Measurements from ENCODE around the gene HYAL3.
"Not testable (repeated sequence)": the region's sequence is repeated elsewhere in the genome, so short reads cannot be mapped to it uniquely, and the experiment has no call there.

The HYAL3 gene

DNA sequence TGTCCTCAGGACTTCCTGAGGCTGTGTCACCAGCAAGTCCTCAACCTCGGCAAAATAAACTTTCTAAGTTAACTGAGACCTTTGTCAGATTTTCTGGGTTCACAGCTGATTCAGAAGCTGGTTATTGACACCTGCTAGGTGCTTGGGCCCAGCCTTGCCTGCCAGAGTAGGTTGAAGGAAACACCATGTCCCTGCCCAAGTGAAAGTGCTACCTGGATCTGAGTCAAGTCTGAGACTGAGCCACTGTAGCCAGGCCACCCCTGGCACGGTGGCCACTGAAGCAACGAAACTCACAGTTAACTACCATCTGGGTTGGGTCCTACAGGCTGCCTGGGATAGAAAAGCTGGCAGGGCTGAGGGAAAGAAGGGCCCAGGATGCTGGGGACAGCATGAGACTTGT, 15.1 kb upstream of the HYAL3 start:
- TF ChIP-seq GATA1 (IDR thresholded peaks at IDR 0.05; ENCODE audit: low read depth, low read length), result no peak
- DNase-seq, result no peak

DNA sequence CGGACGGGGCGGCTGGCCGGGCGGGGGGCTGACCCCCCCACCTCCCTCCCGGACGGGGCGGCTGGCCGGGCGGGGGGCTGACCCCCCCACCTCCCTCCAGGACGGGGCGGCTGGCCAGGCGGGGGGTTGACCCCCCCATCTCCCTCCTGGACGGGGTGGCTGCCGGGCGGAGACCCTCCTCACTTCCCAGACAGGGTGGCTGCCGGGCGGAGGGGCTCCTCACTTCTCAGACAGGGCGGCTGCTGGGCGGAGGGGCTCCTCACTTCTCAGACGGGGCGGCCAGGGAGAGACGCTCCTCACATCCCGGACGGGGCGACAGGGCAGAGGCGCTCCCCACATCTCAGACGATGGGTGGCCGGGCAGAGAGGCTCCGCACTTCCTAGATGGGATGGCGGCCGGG, 12.8 kb upstream of the HYAL3 start:
- DNase-seq, result not testable (repeated sequence)

DNA sequence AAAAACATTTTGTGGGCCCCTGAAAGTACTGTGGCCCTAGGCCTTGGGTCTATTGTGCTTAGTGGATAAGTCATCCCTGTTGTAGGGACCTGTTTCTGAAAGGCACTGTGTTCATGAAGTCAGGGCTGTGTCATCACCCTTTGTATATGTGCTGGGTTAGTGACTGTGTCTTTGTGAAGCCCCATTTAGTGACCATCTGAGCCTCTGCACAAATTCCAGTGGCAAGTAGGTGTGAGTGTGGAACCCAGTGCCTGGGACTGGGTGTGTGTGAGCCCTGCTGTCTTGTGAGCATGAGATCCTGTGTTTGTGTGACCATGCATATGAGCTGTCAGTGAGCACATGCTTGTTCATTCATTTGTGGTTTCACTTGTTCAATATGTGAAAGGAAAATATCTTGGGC, 5.4 kb upstream of the HYAL3 start:
- no peak for DNase-seq
- no peak for TF ChIP-seq GATA1 (IDR thresholded peaks at IDR 0.05; ENCODE audit: low read depth, low read length)

DNA sequence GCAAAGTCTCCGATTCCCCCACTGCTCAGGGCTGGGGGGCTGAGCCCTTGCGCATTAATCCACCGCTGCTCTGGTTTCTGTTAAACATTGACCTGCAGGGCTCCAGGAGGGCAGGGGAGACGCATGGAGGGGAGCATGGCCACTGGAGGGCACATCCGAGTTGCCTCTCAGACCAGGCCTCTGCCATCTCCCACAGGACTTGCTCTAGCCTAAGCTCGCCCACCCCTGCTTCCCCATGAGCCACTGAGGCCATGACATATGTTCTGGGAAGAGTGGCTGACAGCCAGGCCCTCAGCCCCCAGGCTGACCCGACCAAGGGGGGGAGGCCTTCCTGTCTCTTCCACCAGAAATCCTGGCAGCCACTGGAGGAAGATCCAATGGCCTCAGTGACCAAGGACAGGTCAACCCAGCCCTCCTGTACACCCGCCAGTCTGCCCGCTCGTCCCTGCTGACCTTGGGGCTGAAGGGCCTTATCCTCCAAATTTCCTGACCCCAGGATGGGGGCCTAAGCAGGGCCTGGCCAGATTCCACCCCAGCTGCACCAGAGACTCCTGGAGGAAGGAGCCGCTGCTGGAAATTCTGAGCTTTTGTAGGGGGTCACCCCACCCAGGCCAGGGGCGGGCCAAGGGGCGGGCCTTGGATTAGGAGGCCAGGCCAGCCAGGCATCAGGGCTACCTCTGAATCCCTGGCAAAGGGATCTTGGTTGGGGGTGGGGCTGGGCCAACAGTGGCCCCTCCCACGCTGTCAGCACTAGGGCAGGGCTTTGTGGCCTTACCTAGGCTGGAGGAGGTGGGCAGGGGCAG, 4.0 kb upstream of the HYAL3 start, which contains the start of gene HYAL1:
Gene HYAL1 (minus strand): TSS at position 562 of the 803 bp plus-strand sequence. CDS start 618 bp downstream, outside the sequence.
- DNase-seq, result peak in 1 of 2 experiments; percentile 44

DNA sequence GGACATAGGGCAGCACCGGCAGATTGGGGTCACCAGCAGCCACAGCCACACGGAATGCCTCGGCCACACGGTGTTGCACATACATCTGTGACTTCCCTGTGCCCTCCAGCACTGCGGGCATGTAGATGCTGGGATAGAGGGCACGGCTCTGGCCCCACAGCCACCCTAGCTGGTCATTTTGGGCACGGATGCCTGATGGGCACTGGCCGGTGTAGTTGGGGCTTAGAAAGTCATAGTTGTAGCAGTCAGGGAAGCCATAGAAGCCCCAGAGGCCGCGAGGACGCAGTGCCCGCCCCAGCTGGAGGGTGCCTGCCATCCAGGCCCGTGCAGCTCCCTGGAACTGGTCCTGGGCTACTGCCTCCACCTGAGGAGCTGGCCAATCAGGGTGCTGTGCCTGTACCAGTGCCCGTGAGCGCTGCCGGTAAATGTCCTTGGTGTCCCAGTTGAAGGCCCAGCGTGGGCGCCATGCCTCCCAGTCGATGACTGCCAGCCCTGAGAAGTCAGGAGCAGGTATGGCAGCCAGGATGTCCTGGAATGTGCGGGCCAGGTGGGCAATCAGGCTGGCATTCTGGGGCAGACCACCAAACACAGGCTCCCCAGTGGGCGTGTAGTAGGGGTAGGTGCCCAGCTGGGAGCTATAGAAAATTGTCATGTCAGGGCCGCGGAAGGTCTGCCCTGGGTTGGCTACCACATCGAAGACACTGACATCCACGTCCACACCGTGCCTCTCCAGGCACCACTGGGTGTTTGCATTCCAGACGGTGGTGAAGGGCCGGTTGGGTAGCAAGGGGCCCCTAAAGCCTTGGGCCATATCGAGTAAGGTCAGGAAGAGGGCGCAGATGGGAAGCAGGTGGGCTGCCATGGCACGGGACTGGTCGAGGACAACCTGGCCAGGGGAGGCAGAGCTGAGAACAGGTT, 3.1 kb upstream of the HYAL3 start:
- no peak for TF ChIP-seq POLR2A (IDR thresholded peaks at IDR 0.05; ENCODE audit: low read length)
- TF ChIP-seq GATA1 (IDR thresholded peaks at IDR 0.05; ENCODE audit: low read depth, low read length), result no peak
- DNase-seq, result no peak

More for the DNA sequence above, 4.0 kb upstream of the HYAL3 start, which contains the start of gene HYAL1:
- no peak for TF ChIP-seq POLR2A (IDR thresholded peaks at IDR 0.05; ENCODE audit: low read length)
- no peak for TF ChIP-seq GATA1 (IDR thresholded peaks at IDR 0.05; ENCODE audit: low read depth, low read length)

DNA sequence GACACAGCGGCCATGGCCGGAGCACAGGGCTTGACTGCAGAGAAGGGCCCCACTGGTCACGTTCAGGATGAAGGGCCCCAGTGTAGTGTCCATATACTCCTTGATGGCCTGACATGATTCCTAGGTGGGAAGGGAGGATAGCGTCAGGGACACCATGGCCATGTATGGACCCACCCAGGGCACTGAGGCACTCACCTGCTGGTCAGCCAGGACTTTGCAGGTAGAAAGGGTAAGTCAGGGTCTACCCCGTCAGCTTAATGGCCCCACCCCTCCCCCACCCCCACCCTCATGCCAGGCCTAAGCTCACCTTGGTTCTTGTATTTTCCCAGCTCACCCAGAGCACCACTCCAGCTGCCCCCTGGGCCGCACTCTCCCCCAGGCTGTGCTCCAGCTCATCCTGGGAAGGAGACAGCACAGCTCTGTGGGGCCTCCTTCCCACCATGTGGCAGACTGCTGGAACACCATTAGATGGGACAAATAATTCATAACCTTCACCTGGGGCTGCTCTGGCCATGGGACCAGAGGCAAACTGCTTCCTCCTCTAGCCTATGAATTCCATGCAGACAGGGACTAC, 1.6 kb upstream of the HYAL3 start:
- TF ChIP-seq POLR2A (IDR thresholded peaks at IDR 0.05; ENCODE audit: low read length) (no peak), GATA1 (IDR thresholded peaks at IDR 0.05; ENCODE audit: low read depth, low read length) (no peak)
- DNase-seq, result no peak

DNA sequence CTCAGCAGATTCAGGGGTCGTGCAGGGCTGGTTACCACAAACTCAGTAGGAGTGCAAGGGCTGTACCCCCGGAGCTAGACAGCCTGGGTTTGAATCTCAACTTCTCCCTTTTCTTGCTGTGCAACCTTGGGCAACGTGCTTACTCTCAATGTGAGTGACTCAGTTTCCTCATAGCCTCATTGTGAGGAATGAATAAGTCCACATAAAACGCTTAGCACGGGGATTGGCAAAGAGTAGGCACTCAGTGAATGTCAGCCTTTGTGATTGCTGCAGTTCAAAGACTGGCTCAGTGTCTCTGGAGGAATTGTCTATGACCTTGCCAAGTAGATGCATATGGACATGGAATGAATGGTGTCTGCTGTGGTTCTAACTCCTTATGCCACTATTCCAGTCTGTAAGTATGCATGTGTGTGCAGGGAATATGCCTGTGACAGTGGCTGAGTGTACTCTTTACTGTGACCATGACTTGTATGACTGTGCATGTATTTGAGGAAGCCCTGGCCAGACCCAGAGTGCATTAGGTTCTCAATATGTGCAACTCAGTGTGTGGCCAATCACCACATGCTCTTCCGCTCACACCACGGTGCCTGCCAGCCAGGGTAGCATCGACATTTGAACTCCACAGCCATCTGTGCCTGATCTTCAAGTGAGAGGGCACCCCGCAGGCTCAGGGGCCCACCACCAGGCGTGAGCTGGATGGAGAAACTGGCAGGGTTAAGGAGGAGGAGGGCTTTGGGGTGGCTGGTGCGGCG, 900 bp upstream of the HYAL3 start:
- peak; percentile 57 to 72 for DNase-seq
- no peak for TF ChIP-seq POLR2A (IDR thresholded peaks at IDR 0.05; ENCODE audit: low read length)
- TF ChIP-seq GATA1 (IDR thresholded peaks at IDR 0.05; ENCODE audit: low read depth, low read length), result no peak

DNA sequence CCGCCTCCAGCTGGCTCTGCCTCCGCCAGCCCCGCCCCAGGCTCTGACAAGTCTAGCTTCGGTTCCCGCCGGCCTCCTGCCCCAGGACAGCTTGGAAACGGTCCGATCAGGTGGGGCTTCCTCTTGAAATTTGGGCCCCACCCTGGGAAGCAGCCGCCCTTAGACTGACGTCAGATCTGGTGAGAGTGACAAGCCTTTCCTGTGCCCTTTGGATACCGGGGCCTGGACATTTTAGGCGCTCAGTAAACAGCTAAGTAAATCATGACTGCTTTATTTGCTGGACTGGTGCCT, 378 bp upstream of the HYAL3 start:
- TF ChIP-seq GATA1 (IDR thresholded peaks at IDR 0.05; ENCODE audit: low read depth, low read length) (no peak), POLR2A (IDR thresholded peaks at IDR 0.05; ENCODE audit: low read length) (no peak)
- DNase-seq, result no peak

DNA sequence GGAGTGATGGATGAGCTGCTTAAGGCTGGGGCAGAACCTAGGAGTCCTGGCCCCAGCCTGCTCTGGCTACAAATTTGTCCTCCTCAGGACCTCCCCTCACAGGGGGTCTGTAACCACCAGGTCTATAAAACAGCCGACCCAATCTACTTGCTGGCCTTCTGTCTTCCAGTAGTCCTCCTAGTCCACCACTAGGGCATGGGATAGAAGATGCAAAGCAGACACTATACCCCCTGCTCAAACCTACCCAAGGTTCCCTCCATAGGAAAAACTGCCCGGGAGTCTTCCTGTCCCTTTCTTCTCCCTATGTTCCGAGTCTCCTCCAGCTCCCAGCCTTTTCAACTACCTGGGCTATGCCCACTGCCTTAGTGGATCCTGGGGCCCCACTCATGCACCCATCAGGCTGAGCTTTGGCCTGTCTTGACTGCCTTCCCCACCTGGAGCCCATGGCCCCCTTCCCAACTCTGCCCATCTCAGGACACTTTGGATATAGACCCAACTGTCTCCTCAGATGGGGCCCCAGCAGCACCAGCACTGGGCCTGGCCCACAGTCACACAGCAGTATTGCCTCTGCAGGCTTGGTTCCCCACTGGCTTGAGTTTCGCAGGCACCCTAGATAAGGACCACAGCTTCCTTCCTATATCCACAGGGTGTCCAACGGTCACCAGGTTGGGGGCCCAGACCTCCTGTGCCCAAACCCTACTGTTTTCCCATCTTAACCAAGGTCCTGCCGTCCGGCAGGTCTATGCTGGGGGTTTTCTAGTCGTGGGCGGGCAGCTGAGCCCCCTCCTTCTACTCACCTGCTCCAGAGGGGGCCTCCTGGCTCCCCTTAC, 1.1 kb downstream of the HYAL3 start:
- DNase-seq, result peak; percentile 52 to 62
- TF ChIP-seq GATA1 (IDR thresholded peaks at IDR 0.05; ENCODE audit: low read depth, low read length) (no peak), POLR2A (IDR thresholded peaks at IDR 0.05; ENCODE audit: low read length) (no peak)

DNA sequence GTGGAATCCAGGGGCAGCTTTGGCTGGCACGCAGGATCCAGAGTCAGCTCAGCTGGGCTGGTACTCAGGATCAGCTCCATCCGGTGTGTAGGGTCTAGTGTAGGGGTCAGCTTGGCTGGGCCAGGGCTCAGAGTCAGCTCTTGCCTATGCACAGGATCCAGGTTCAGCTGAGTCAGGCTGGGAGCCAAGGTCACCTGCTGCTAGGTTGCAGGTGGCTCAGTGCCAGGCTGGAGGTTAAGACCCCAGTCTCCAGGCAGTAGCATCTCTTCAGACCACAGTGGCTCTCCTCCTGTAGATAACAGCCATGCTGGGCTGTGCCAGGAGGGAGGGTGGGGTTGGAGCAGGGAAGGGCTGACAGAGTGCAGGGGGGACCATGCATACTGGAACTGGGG, 1.8 kb downstream of the HYAL3 start:
- peak; percentile 71 to 75 for DNase-seq
- TF ChIP-seq GATA1 (IDR thresholded peaks at IDR 0.05; ENCODE audit: low read depth, low read length) (no peak), POLR2A (IDR thresholded peaks at IDR 0.05; ENCODE audit: low read length) (no peak)

DNA sequence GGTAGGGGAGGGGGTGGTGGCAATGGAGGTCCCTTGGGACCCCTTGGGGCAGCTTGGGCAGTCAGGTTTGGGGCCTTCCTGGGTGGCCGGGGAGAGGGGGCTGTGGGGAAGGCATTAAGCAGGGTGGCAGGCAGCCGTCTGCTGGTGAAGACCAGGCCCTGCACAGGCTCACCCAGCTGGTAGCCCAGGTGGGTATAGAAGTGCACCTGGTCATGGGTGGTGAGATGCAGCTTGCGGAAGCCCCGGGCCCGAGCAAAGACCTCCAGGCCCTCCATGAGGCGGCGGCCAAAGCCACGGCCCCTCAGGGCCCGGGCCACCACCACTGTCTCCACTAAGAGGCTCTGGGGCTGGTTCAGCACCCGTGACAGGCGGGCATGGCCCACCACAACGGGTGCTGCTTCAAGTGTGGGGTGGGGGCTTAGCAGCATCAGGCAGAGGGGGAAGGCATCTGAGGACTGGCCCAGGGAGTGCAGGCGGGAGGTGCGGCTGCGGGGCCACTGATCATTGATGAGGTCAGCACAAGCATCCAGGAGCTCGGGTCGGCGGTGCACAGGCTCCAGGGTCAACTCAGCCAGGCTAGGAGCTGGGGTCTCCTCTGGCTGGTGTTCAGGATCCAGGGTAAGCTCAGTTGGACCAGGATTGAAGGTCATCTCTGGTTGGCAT, 2.4 kb downstream of the HYAL3 start:
- no peak for TF ChIP-seq POLR2A (IDR thresholded peaks at IDR 0.05; ENCODE audit: low read length)
- TF ChIP-seq GATA1 (IDR thresholded peaks at IDR 0.05; ENCODE audit: low read depth, low read length), result no peak
- no peak for DNase-seq

DNA sequence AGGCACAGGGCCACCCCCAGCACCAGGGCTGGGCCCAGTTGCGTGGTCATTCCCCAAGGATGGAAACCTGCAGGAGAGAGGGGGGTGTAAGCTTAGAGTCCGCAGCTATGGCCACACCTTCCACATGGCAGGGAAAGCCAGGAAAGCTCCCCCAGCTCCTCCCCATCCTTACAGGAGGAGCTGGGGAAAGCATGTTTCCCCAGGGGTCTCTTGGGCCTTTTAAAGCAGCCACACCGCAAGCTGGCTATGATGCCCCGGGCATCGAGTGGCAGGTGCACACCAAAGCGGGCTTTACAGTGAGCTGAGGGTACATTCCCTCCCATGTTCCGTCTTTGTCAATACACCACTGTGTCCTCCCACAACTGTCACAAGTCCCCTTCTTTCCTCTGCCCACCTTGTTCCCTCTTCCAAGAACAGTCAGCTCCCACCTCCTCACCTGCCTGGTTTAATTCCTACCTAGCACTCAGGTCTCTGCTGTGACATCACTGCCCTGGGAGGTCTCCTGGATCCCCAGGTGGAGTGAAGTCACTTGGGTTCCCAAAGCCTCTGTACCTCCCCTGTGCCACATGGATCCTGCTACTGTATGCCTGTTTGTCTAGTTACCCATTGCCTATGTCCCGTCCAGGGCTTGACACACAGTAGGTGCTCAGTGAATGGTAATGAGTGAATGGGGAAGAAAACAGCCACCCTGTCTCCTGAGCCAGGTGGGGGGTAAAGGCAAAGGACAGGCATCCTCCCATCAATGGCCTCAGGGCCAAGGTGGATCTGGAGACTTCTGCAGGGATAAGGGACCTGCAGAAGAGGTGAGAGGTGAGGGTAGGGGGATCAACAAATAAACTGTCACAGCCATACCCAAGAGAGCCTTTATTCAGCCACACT, 3.4 kb downstream of the HYAL3 start:
- TF ChIP-seq POLR2A (IDR thresholded peaks at IDR 0.05; ENCODE audit: low read length) (peak; percentile 23), GATA1 (IDR thresholded peaks at IDR 0.05; ENCODE audit: low read depth, low read length) (no peak)
- DNase-seq, result no peak

Measured in erythroblast (primary cell).